GM12891 (cell line): Measurements from ENCODE around the gene ITGB6.

Experiments
- POLR2A ChIP-seq: IDR thresholded peaks from 2 replicates; pipeline ENCODE4 v1.6.1; 2011; ENCODE audit warnings: low read depth, low read length, control low read depth
- POLR2AphosphoS5 ChIP-seq: IDR thresholded peaks from 2 replicates; pipeline ENCODE4 v1.6.1; 2011; ENCODE audit warnings: low read depth, low read length, control low read depth
- SPI1 ChIP-seq: IDR thresholded peaks from 2 replicates; pipeline ENCODE4 v1.6.1; 2011; ENCODE audit warnings: low read depth, low read length, control low read depth
- TAF1 ChIP-seq: IDR thresholded peaks from 2 replicates; pipeline ENCODE4 v1.6.1; 2011; ENCODE audit warnings: low read depth, low read length, control low read depth

DNA sequence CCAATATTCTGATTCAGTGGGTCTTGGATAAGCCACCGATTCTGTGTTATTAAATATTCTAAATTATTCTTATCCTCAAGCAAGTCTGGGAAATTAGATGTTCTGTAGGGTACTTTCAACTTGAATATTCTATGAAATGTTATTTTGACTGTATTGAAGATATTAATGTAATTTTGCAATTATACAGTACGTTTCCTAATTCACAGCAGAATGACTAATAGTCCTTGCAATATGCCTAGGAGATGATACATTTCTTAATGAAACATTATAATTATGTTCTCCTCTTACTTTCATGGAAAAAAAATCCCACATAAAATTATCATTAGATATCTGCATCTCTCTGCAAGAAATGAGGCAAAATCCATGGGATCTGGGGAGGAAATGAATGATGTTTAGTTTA lies 91.4 kb downstream of the ITGB6 start:
- TF ChIP-seq POLR2A (no peak), POLR2AphosphoS5 (no peak), TAF1 (no peak), SPI1 (no peak)
